A549 (cell line): ENCODE measurements around the gene MAT1A.

Source experiments
- BCL3 ChIP-seq: fragments of >200 bp; sonication (Bioruptor Twin); formaldehyde crosslinking; IDR thresholded peaks from 3 replicates; pipeline ENCODE4 v1.6.1; 2016
- CHD4 ChIP-seq: fragments of 200-600 bp; sonication (generic); IDR thresholded peaks from 2 replicates; pipeline ENCODE4 v1.6.1; 2016; ENCODE audit warnings: antibody characterized with exemption, mild to moderate bottlenecking, borderline replicate concordance
- CTCF ChIP-seq: fragments of >200 bp; sonication (Bioruptor Twin); formaldehyde crosslinking; IDR thresholded peaks from 3 replicates; pipeline ENCODE4 v1.5.1; 2016
- E2F6 ChIP-seq: IDR thresholded peaks from 2 replicates; pipeline ENCODE4 v1.6.1; 2012; ENCODE audit warnings: low read depth, borderline replicate concordance
- EHF ChIP-seq: fragments of 250-450 bp; sonication (Bioruptor Pico); IDR thresholded peaks from 2 replicates; pipeline ENCODE4 v1.5.0; 2020; ENCODE audit warnings: mild to moderate bottlenecking
- JUN ChIP-seq, 2 experiments: fragments of >200 bp; sonication (Bioruptor Twin); formaldehyde crosslinking; IDR thresholded peaks; 2 replicates in 1 of 2; 3 replicates in 1 of 2; pipeline ENCODE4 v1.6.1; 2016 to 2017
- MAFK ChIP-seq: fragments of 450-650 bp; IDR thresholded peaks from 2 replicates; pipeline ENCODE4 v1.6.1; 2014; ENCODE audit not compliant: partially characterized antibody
- MAX ChIP-seq: IDR thresholded peaks from 2 replicates; pipeline ENCODE4 v1.6.1; 2012
- POLR2A ChIP-seq: IDR thresholded peaks from 2 replicates; pipeline ENCODE4 v1.6.1; 2012; ENCODE audit warnings: mild to moderate bottlenecking, low read length
- POLR2AphosphoS2 ChIP-seq: conservative IDR thresholded peaks from 2 replicates; pipeline ENCODE4 v1.6.1; 2012; ENCODE audit warnings: low read length, improper control_type of control experiment, inconsistent platforms
- RCOR1 ChIP-seq: fragments of 150-350 bp; IDR thresholded peaks from 2 replicates; pipeline ENCODE4 v1.6.1; 2014; ENCODE audit warnings: antibody characterized with exemption, low read length, low read depth
- SMC3 ChIP-seq: fragments of >200 bp; sonication (Bioruptor Twin); formaldehyde crosslinking; IDR thresholded peaks from 3 replicates; pipeline ENCODE4 v1.6.1; 2018; ENCODE audit warnings: inconsistent platforms
- ZFP36 ChIP-seq: fragments of 450-650 bp; IDR thresholded peaks from 2 replicates; pipeline ENCODE4 v1.6.1; 2014; ENCODE audit warnings: borderline replicate concordance; ENCODE audit not compliant: partially characterized antibody

GRCh38 chr10:80319725-80320290 is 30.4 kb upstream of the MAT1A start:
- TF ChIP-seq SMC3, result no peak
- TF ChIP-seq CTCF, result no peak
- TF ChIP-seq RCOR1, result no peak
- TF ChIP-seq MAFK, result no peak
- no peak for TF ChIP-seq CHD4
- no peak for TF ChIP-seq MAX
- no peak for TF ChIP-seq ZFP36
- TF ChIP-seq POLR2A, result no peak
- no peak for TF ChIP-seq POLR2AphosphoS2
- no peak for TF ChIP-seq E2F6
- TF ChIP-seq EHF (CRISPR knock-in tag), result no peak
- no peak for TF ChIP-seq JUN (IDR thresholded peaks at IDR 0.05)
- TF ChIP-seq BCL3, result no peak
